BLaER1 (cell line): Measurements from ENCODE around the gene CACTIN.

Experiments
- H3K27ac ChIP-seq: shearing (Covaris generic); formaldehyde crosslinking; 2 replicates; pipeline ENCODE4 v1.8.1; 2022
- H3K27me3 ChIP-seq: shearing (Covaris generic); formaldehyde crosslinking; 2 replicates; pipeline ENCODE4 v1.8.1; 2022
- H3K36me3 ChIP-seq: shearing (Covaris generic); formaldehyde crosslinking; 2 replicates; pipeline ENCODE4 v1.8.1; 2022
- H3K4me1 ChIP-seq: shearing (Covaris generic); formaldehyde crosslinking; 2 replicates; pipeline ENCODE4 v1.8.1; 2022
- H3K4me2 ChIP-seq: shearing (Covaris generic); formaldehyde crosslinking; 2 replicates; pipeline ENCODE4 v1.8.1; 2022
- H3K4me3 ChIP-seq: shearing (Covaris generic); formaldehyde crosslinking; 2 replicates; pipeline ENCODE4 v1.8.1; 2022
- H3K9ac ChIP-seq: shearing (Covaris generic); formaldehyde crosslinking; 2 replicates; pipeline ENCODE4 v1.8.1; 2022
- H3K9me3 ChIP-seq: shearing (Covaris generic); formaldehyde crosslinking; 2 replicates; pipeline ENCODE4 v1.8.1; 2022
- H4K20me1 ChIP-seq: shearing (Covaris generic); formaldehyde crosslinking; 2 replicates; pipeline ENCODE4 v1.8.1; 2022
- Cebpa-rat ChIP-seq: shearing (Covaris generic); IDR thresholded peaks from 2 replicates; pipeline ENCODE4 v1.8.1; 2022

The CACTIN gene

DNA sequence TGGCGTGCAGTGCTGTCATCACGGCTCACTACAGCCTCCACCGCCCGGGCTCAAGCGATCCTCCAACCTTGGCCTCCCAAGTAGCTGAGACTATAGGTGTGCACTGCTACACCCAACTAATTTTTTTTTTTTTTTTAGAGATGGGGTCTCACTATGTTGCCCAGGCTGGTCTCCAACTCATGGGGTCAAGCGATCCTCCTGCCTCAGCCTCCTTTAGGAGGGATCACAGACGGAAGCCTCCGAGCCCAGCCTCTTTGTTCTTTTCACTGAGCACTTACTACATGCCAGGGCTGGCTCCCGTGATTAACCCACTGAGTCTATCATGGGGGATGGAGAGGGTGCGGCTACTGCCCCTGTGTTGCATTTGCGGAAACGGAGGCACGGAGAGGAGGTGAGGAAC, 12.9 kb upstream of the CACTIN start:
- no peaks in the 10 kb centered on the region for H3K9me3 ChIP-seq
- H3K9ac ChIP-seq = no peak overlapping the region
- no peaks in the 10 kb centered on the region for H4K20me1 ChIP-seq

DNA sequence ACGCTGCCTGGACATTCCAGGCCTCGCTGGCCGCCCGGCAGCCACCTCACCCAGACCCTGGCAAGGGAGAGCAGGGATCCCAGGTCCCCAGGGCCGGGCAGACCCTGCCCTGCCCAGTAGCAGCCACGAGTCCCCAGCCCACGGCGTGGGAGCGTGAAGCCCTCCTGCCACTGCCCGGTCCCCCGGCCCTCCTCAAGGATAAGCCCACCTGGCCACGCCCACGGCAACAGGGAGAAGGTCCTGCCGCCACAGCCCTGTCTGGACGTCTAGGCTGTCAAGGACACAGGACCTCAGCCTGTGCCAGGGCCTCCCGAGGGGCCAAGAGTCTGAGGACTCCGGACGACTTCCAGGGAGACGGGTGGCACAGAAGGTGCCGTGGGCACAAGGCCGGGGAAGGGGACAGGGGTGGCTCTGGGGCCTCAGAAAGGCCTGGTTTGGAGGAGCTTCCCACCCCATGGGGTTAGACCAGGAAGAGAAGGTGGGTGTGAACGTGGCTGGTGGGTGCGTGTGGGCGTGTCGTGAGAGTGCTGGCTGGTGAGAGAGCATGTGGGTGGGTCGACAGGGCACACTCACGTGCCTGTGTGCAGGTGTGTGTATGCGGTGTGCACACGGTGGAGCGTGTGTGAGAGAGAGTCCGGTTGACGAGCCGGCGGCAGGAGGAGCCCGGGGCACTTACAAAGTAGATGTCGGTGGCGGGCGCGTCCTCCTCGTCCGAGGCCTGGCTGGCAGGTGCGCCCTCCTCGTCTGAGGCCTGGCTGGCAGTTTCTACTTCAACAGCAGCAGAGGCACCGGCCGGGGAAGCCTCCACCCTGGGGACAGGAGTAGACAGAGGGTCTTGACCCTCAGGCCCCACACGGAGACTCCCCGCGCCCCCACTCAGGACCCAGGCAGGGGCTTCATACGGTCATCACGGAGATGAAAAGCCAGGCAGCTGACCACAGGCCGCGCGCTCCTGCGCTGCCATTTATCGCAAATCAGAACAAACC, 11.9 kb upstream of the CACTIN start:
- Histone ChIP-seq H4K20me1 (no peaks in the 10 kb centered on the region), H3K27ac (no peak overlapping the region), H3K36me3 (peaks cover 73% of the 10 kb centered on the region), H3K4me2 (no peak overlapping the region), H3K4me3 (no peak overlapping the region), H3K9ac (no peak overlapping the region), H3K4me1 (peaks cover 21% of the 10 kb centered on the region; the same call in 1 of the 2 replicates), H3K27me3 (no peaks in the 10 kb centered on the region), H3K9me3 (no peaks in the 10 kb centered on the region)
- no peak for TF ChIP-seq Cebpa-rat

More for the DNA sequence above, 12.9 kb upstream of the CACTIN start:
- no peak for TF ChIP-seq Cebpa-rat
- Histone ChIP-seq H3K4me2 (no peak overlapping the region), H3K4me1 (peaks cover 21% of the 10 kb centered on the region; the same call in 1 of the 2 replicates), H3K27me3 (no peaks in the 10 kb centered on the region), H3K4me3 (no peak overlapping the region), H3K36me3 (peaks cover 77% of the 10 kb centered on the region), H3K27ac (no peak overlapping the region)

DNA sequence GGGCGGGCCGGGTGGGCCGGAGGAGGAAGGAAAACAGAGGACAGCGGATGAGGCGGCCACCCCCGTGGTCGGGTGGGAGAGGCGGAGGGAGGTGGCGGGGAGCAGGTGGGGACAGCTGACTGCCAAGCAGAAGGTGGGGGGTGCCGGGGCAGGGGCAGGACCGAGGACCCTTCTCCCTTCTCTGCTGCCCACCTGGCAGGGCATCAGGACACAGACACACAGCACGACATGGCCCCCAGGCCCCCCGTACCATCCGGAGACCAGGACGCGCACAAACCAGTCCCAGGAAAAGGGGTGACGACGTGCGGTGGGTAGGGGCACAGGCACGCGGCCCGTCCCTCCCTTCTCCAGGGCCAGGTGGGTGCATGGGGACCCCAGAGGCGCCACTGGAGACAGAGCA, 11.0 kb upstream of the CACTIN start:
- Histone ChIP-seq H3K4me3 (no peak overlapping the region), H3K9ac (no peak overlapping the region), H3K27me3 (no peaks in the 10 kb centered on the region), H3K36me3 (peaks cover 75% of the 10 kb centered on the region), H3K4me2 (no peak overlapping the region), H3K9me3 (no peaks in the 10 kb centered on the region), H3K27ac (no peak overlapping the region), H4K20me1 (no peaks in the 10 kb centered on the region), H3K4me1 (peaks cover 20% of the 10 kb centered on the region; the same call in 1 of the 2 replicates)
- no peak for TF ChIP-seq Cebpa-rat

DNA sequence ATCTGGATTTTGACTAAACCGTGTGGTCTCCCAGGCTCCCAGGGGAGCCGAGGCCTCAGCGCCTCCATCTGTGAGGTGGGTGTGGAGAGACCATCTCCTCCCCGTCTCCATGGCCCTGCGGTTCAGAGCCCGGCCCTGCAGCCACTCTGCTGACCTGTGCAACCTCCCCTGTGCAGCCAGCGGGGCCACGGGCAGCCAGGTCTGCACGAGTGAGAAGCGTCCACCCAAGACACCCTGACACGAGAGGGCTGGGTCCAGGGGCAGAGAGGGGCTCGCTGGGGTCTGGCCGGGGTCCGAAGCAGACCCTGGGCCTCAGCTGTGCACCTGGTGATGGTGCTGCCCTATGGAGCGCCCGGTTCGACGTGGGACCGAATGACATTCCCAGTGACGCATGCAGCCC, 10.4 kb upstream of the CACTIN start:
- H3K27me3 ChIP-seq = no peaks in the 10 kb centered on the region
- no peak overlapping the region for H3K9ac ChIP-seq
- peaks cover 14% of the 10 kb centered on the region; the same call in 1 of the 2 replicates for H3K4me1 ChIP-seq
- H4K20me1 ChIP-seq = 0 out of 2 replicates have a peak, but pooled peaks cover 4% of the 10 kb centered on the region
- H3K9me3 ChIP-seq = no peaks in the 10 kb centered on the region
- no peak overlapping the region for H3K27ac ChIP-seq
- TF ChIP-seq Cebpa-rat = no peak
- H3K4me2 ChIP-seq = no peak overlapping the region
- H3K36me3 ChIP-seq = peaks cover 75% of the 10 kb centered on the region
- H3K4me3 ChIP-seq = no peak overlapping the region

DNA sequence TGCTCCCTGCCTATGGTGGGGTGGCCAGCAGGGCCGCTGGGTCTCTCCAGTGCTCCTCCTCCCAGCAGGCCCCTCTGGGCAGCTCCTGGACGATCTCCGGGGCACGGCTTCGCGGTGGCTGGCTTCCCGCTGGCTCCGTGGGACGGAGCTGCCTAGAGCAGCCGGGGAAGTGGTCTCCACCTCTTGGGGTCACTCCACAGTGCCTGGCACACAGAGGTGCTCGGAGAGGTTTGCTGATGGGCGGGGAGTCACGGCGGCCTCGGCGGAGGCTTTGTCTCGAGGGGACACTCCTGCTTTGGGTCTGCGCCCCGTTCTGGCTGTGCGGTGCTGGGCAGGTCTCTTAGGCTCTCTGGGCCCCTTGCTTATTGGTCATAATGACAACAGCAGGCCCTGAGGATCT, 9.9 kb upstream of the CACTIN start:
- peaks cover 10% of the 10 kb centered on the region; the same call in 1 of the 2 replicates for H3K4me1 ChIP-seq
- no peak overlapping the region for H3K4me3 ChIP-seq
- 0 out of 2 replicates have a peak, but pooled peaks cover 8% of the 10 kb centered on the region for H4K20me1 ChIP-seq
- H3K4me2 ChIP-seq = no peak overlapping the region
- no peaks in the 10 kb centered on the region for H3K27me3 ChIP-seq
- no peak overlapping the region for H3K9ac ChIP-seq
- no peaks in the 10 kb centered on the region for H3K9me3 ChIP-seq
- TF ChIP-seq Cebpa-rat = no peak
- no peak overlapping the region for H3K27ac ChIP-seq
- H3K36me3 ChIP-seq = peaks cover 75% of the 10 kb centered on the region

DNA sequence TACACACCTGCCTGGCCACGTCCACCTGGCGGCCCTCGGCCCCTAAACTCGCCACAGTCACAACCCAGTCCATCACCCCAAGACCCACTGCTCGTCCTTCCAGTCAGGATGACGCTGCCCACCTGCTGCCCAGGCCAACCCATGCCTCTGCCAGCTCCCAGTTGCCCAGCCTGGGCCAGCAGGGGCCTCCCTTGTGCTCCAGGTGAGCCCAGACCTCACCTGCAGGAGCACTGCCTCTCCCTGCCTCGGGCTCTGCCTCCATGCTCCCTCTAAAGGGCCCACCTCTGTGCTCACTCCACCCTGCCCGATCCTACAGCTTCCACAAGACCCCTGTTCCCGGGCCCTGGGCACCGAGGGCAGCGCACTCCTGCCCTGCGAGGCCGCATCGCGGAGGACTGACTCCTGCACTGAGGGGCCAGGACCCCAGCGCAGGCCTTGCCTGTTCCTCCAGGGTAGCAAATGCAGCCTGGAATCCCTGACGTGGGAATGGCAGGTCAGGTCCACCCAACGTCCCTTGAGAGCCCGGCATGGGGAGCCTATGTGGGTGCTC, 8.0 kb upstream of the CACTIN start:
- 0 out of 2 replicates have a peak, but pooled peaks cover 15% of the 10 kb centered on the region for H4K20me1 ChIP-seq
- no peaks in the 10 kb centered on the region for H3K27me3 ChIP-seq
- no peak overlapping the region for H3K4me2 ChIP-seq
- no peaks in the 10 kb centered on the region for H3K9me3 ChIP-seq
- H3K27ac ChIP-seq = no peak overlapping the region
- H3K9ac ChIP-seq = no peak overlapping the region
- H3K36me3 ChIP-seq = peaks cover 73% of the 10 kb centered on the region
- no peak for TF ChIP-seq Cebpa-rat
- H3K4me1 ChIP-seq = peaks cover 20% of the 10 kb centered on the region; the same call in 1 of the 2 replicates
- no peak overlapping the region for H3K4me3 ChIP-seq

DNA sequence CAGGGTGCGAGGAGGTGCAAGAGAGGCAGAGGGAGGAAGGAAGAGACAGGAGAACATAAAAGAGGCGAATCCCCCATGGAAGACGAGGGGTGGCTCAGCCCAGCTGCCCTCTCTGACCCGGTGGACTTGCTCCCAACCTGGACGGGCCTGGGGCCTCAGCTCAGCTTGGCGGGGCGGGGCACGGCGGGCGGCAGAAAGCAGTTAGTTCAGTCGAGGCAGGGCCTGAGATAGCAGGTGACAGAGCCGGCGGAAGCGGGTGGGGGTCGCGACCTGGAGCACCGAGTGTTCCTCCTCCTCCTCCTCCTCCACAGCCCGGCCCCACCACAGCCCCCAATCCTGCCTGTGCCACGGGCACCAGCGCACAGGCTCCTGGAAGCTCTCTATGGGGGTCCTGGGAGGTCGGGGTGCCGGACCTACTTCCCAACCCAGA, 7.0 kb upstream of the CACTIN start:
- TF ChIP-seq Cebpa-rat = no peak
- Histone ChIP-seq H3K9ac (no peak overlapping the region), H3K9me3 (no peaks in the 10 kb centered on the region), H3K27me3 (no peaks in the 10 kb centered on the region), H3K4me2 (no peak overlapping the region), H3K4me1 (peaks cover 20% of the 10 kb centered on the region; the same call in 1 of the 2 replicates), H3K27ac (no peak overlapping the region), H3K36me3 (peaks cover 63% of the 10 kb centered on the region), H3K4me3 (no peak overlapping the region), H4K20me1 (0 out of 2 replicates have a peak, but pooled peaks cover 15% of the 10 kb centered on the region)

DNA sequence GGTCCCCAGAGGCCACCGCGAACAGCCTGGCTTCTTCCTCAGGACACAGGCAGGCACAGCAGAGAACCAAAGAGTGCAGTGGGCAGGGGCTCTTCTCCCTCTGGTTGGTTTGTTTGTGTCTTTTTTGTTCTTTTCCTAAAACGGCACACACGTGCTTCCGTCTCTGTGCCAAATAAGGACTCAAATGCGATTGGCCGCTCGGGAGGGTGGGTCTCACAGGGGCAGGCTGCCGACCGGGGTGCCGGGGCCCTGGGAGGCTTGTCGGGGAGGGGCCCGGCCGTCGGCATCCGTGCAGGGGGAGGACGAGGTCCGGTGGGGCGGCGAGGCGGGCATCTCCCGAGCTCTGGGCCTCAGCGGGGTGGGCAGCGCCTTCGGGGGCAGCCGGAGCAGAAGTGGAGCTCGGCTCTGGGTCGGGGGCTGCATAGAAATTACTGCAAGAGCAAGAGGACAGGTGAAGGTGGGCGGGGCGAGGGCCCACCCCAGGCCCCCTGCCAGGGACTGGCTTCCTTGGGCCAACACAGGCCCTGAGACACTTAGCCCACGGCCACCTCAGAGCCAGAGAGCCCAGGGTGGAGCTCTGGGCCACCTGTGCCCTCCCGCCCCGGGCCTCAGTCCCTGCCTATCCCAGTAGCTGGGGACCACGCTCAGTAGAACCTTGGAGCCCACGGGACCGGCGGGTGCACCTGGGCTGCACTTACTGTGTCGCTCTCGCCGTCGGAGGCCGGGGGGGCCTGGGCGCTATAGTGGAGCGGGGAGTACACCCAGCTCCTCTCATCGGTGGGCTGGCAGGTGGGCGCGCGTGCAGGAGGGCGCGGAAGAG, 6.4 kb upstream of the CACTIN start:
- Histone ChIP-seq H3K4me3 (no peak overlapping the region), H4K20me1 (0 out of 2 replicates have a peak, but pooled peaks cover 15% of the 10 kb centered on the region), H3K9ac (no peak overlapping the region), H3K27ac (no peak overlapping the region), H3K27me3 (no peaks in the 10 kb centered on the region), H3K9me3 (no peaks in the 10 kb centered on the region), H3K4me1 (peaks cover 20% of the 10 kb centered on the region; the same call in 1 of the 2 replicates), H3K36me3 (peaks cover 56% of the 10 kb centered on the region), H3K4me2 (no peak overlapping the region)
- TF ChIP-seq Cebpa-rat = no peak

DNA sequence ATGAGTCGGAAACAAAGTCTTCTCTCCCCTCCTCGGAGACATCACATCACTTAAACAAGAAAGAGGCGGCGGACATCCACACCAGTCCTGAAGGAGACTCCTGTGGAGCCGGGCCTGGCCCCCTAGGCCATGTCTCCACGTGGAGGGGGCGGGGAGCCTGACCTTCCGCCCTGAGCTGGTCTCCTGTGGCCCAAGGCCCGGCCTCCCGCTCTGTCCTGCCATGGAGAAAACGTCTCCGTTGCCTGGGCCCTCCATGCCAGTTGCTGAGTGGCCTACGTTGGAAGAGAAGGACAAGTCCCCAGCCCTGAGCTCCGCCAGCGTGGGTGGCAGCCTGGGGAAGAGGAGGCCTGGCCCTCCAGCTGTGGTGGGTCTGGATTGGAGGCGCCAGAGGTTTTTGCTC, 5.5 kb upstream of the CACTIN start:
- no peaks in the 10 kb centered on the region for H3K27me3 ChIP-seq
- TF ChIP-seq Cebpa-rat = no peak
- H3K36me3 ChIP-seq = peaks cover 50% of the 10 kb centered on the region
- no peaks in the 10 kb centered on the region for H3K9me3 ChIP-seq
- 0 out of 2 replicates have a peak, but pooled peaks cover 15% of the 10 kb centered on the region for H4K20me1 ChIP-seq
- H3K4me2 ChIP-seq = no peak overlapping the region
- H3K9ac ChIP-seq = no peak overlapping the region
- peaks cover 18% of the 10 kb centered on the region; the same call in 1 of the 2 replicates for H3K4me1 ChIP-seq
- H3K27ac ChIP-seq = no peak overlapping the region
- H3K4me3 ChIP-seq = no peak overlapping the region
